PFSK-1 (cell line): ENCODE data around the gene NRL.

ENCODE experiments used
- FOXP2 ChIP-seq: optimal IDR thresholded peaks from 2 replicates; pipeline ENCODE3; 2011; ENCODE audit warnings: borderline replicate concordance, control low read depth, inconsistent platforms; ENCODE audit not compliant: insufficient read depth; ENCODE audit errors: extremely low read length, extremely low read depth
- POLR2AphosphoS5 ChIP-seq: IDR thresholded peaks from 2 replicates; pipeline ENCODE4 v1.6.1; 2012; ENCODE audit warnings: low read depth, mild to moderate bottlenecking, control low read depth, low read length, moderate library complexity
- SIN3A ChIP-seq: IDR thresholded peaks from 2 replicates; pipeline ENCODE4 v1.6.1; 2012; ENCODE audit warnings: mild to moderate bottlenecking, low read length, moderate library complexity, borderline replicate concordance; ENCODE audit not compliant: insufficient read depth

DNA sequence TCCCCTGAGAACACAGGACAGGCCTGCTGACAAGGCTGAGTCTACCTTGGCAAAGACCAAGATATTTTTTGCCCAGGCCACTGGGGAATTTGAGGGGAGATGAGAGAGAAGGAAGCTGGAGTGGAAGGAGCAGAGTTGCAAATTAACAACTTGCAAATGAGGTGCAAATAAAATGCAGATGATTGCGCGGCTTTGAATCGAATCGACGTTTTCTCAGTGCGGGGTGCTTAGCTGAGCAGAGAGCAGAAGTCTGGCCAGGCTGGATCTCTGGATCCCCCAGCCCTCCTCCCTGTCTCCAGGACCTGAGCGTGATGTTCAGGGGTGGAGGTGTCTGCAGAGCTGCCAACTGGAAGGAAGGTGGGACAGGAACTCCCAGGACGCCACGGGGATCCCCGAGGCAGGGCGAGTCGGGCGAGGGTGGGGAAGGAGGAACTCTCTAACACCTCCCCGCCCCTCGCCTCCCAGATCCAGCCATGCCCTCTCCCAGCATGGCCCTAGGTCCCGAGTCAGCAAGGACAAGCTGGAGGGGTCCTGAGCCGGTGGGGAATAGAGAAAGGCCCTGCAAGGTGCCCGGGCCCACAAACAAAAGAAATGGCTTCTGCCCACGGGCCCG is 63.5 kb downstream of the NRL start:
- TF ChIP-seq SIN3A (no peak), POLR2AphosphoS5 (no peak), FOXP2 (no peak)
